HG02678 (cell line): ENCODE measurements around the gene LCA5.
"Not testable (repeated sequence)": the region's sequence is repeated elsewhere in the genome, so short reads cannot be mapped to it uniquely, and the experiment has no call there.

Source experiments
- ATAC-seq: cut with Tn5 transposase; IDR thresholded peaks from one replicate; pipeline ENCODE4 v1.9.1; 2021; ENCODE audit warnings: mild to moderate bottlenecking, moderate library complexity; ENCODE audit not compliant: unreplicated experiment

Gene LCA5

GRCh38 chr6:79536954-79537747 is at the start of gene LCA5:
Gene LCA5 (minus strand): TSS chr6:79537430. CDS start chr6:79518894, 18,536 bp downstream.
- peak; percentile 100 for ATAC-seq

DNA sequence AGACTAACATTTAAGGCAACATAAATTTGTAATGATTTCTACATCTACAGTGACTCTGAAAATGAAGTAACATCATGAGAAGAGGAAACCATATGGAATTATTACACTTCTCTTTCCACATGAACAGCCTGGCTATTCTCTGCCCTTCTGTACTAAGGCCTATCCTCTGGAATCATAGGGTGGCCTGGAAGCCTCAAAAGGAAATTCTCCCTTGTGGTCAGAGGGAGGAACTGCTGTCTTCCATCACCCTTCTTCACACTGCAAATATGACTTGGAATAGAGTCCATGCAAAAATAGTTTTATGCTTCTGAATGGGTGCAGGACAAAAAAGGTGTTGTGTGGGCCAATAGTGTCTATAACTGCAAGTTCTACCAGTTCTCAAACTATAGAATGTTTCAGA is 49.3 kb upstream of the LCA5 start:
- no peak for ATAC-seq

- no peak for ATAC-seq
Measured at GRCh38 chr6:79584332-79584731, 47.1 kb upstream of the LCA5 start.

DNA sequence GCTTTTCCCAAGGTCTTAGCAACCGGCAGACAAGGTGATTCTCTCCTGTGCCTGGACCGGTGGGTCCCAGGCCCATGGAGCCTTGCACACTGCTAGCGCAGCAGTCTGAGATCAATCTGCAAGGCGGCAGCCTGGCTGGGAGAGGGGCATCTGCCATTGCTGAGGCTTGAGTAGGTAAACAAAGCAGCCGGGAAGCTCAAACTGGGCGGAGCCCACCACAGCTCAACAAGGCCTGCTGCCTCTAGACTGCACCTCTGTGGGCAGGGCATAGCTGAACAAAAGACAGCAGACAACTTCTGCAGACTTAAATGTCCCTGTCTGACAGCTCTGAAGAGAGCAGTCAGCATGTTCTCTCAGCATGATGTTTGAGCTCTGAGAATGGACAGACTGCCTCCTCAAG is 40.7 kb upstream of the LCA5 start:
- ATAC-seq: not testable (repeated sequence)

- no peak for ATAC-seq
Measured at GRCh38 chr6:79574630-79575225, 37.5 kb upstream of the LCA5 start.

GRCh38 chr6:79574174-79574573 is 36.9 kb upstream of the LCA5 start:
- no peak for ATAC-seq

DNA sequence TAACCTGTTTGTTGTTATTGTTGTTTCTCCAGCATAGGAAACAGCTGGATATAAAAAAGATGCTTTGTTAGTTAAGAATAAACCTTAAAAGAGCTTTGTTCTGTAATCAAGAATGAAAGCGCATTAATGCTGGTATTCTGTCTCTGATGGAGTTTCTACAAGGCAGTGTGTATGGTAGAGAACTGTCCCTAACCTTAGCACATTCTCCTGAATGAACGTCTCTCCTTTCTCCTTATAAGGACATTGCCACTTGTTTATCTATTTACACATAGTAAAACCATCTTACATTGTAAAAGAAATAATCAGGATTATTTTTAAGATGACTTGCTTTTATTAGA is 33.8 kb upstream of the LCA5 start:
- no peak for ATAC-seq

- ATAC-seq: peak; percentile 78
Measured at GRCh38 chr6:79570129-79571029, 33.1 kb upstream of the LCA5 start.

- ATAC-seq: no peak
Measured at GRCh38 chr6:79568996-79569395, 31.8 kb upstream of the LCA5 start.

DNA sequence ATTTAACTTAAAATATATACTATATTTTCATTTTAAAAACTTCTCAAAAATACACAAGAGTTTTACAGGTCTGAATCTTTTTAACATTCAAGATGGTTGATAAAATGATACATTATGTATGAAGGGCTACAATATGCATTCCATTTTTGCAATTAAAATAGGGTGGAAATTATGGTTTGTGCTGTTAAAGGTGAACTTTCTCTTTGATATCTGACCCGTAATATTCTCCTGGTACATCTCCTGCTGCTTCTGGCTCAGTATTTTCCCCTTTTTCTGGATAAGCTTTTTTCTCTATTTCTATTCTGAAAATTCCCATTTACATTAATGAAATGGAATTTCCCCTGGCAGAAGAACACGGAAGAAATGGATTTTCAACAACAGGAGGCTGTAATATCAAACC is 27.4 kb upstream of the LCA5 start:
- ATAC-seq: no peak

DNA sequence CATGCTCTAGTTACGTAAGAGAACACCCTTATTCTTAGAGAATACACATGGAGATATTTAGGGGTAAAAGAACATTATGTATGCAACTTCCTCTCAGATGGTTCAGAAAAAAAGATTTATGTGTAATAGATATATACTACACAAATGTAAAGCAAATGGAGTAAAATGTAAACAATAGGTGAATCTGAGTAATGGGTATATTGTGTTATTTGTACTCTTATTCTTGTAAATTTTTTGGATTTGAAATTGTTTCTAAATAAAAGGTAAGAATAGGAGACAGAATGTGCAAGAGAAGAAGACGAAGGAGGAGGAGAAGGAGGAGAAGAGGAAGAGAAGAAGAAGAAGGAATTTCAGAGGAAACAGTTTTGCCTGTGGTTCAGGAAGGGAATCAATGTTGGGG is 22.5 kb upstream of the LCA5 start:
- no peak for ATAC-seq

- no peak for ATAC-seq
Measured at GRCh38 chr6:79557673-79558467, 20.6 kb upstream of the LCA5 start.

- ATAC-seq: no peak
Measured at GRCh38 chr6:79554305-79554704, 17.1 kb upstream of the LCA5 start.

GRCh38 chr6:79551401-79551800 is 14.2 kb upstream of the LCA5 start:
- ATAC-seq: no peak

GRCh38 chr6:79548304-79548703 is 11.1 kb upstream of the LCA5 start:
- ATAC-seq: no peak

DNA sequence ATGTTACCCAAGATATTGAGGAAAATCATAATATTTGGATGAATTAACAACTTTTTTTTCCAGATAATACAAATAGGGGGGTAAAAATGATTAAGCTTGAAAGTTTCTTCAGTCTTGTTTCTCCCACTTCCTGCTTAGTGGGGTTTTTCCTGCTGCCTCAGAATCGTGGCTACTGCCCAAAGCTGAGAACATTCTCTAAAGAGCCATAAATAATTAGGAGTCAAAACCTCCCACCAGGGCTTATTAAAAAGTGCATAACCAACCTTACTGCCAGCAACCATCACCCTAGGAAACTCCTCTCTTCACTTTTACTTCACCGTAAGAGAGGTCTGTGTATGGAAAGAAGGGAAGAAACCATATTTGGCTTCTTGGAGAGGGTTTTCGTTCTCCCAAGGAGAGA is 9.0 kb upstream of the LCA5 start:
- no peak for ATAC-seq

- peak; percentile 80 for ATAC-seq
Measured at GRCh38 chr6:79544939-79545450, 7.8 kb upstream of the LCA5 start.

DNA sequence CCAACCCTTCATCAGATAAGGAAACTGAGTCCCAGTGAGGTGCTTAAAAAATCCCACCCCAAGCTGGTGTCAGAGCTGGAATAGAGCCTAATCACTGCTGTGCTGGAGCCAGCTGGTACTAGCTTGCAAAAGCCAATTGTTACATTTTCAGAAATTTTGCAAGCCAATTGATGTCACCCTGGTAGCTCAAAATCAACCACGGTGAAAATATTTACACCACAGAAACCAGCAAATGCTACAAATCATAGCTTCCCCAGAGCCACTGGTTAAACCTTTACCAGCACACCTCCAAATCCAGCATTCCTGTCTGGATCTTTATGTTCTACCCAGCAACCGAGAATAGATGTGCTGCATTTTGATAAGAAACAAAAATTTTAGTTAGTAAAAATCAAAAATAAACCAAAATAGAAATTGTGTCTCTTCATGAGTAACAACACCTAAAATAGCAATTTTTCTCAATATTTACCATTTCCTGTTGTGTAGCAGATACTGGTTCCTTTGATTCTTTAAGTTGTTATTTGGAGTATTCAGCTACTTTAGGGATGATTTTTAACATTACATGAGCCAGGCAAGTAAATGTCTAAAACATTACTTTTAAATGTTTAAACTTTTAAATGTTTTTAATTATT is 7.2 kb upstream of the LCA5 start:
- ATAC-seq: peak; percentile 62

DNA sequence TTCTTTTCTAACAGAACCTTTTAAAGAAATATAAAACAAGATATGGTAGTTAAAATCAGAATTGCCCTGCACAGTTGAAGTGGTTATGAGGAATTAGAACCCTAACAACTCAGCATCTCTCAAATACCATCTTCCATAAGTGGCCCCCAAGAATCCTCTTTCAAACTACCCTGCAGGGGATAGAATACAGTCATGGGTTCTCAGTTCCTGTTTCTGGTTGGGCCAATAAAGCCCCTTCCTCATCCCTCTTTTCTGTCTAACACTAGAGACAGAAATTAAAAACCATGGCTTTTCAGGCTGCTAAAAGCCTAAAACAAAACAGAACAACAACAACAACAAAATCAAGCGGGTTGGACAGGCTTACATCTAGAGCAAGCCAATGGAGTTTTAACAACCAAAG is 6.7 kb upstream of the LCA5 start:
- ATAC-seq: peak; percentile 30

DNA sequence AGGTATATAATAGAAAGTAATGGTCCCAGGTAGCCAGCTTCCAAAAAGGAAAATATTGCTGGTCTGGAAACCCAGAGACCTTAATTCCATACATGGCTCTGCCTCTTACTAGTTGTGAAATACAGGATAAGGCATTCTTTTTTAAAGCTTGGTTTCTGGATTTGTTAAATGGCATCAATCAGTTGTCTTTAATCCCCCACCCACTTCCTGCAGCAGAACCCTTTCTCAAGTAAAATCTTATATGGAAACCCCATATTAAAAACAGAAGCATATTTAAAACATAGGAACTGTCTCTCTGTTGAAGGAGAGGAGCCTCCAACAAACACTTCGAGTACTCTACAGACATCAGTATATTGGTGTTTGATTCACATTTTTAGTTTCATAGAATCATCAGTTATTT is 6.2 kb upstream of the LCA5 start:
- no peak for ATAC-seq
